HCT116 (cell line): Measurements from ENCODE around the gene TOP3B. TPM values are rescaled to one million over a fixed set of nuclear protein-coding genes. Genes with fewer than 3 reads are reported as not detected.

Source experiments
- ATAC-seq: fragments of 200-7000 bp; cut with Tn5 transposase; 2 replicates; pipeline ENCODE4 v1.9.1; 2020; ENCODE audit warnings: mild to moderate bottlenecking, moderate library complexity
- BruUV-seq: library from RNA; stranded (reverse); fragments of 400-500 nt; replicated peaks from 2 replicates; lab custom pipeline; 2021; lab: Mats Ljungman, UMichigan
- CTCF ChIA-PET: fragments of 300-600 bp; sonication (Branson Sonifier 250); formaldehyde crosslinking; loops from one replicate; lab custom pipeline; 2021; ENCODE audit warnings: antibody characterized with exemption; lab: Charles Lee
- POLR2A ChIA-PET: fragments of 300-600, 350-600 bp; sonication (Branson Sonifier 250); formaldehyde crosslinking; loops from one replicate; lab custom pipeline; 2021; ENCODE audit warnings: antibody characterized with exemption; lab: Charles Lee
- RAD21 ChIA-PET, 2 experiments: fragments of 300-600 bp; sonication (Branson Sonifier 250); formaldehyde crosslinking; loops; one replicate each; lab custom pipeline; 2023; ENCODE audit warnings: low total read pairs in 2 of 2; ENCODE audit not compliant: uncharacterized antibody in 2 of 2, unreplicated experiment in 2 of 2, low non-redundant PET in 1 of 2; lab: Charles Lee
- DNase-seq: peaks from one replicate; pipeline ENCODE4 v3.0.0-alpha.2; 2010; ENCODE audit warnings: low read depth, low spot score
- H2AFZ ChIP-seq: fragments of 200-600 bp; shearing (Covaris generic), sonication (generic); 2 replicates; pipeline ENCODE4 v1.6.1; 2017; ENCODE audit warnings: low read depth, mixed run types, mixed read lengths, antibody characterized with exemption, low read length; ENCODE audit not compliant: poor library complexity, severe bottlenecking
- H3K27ac ChIP-seq: 2 replicates; pipeline ENCODE4 v1.5.1; 2012; ENCODE audit warnings: low read depth, low read length
- H3K27me3 ChIP-seq: fragments of 200-600 bp; sonication (generic); 2 replicates; pipeline ENCODE4 v1.6.1; 2016; ENCODE audit warnings: mixed run types, low read length, mixed read lengths; ENCODE audit not compliant: insufficient read depth
- H3K36me3 ChIP-seq, 2 experiments: fragments of 200-500 bp in 1 of 2; fragments of 200-600 bp in 1 of 2; sonication (Bioruptor generic) in 1 of 2; sonication (generic) in 1 of 2; 2 replicates each; pipeline versions ENCODE4 v1.5.1 to v1.6.1; 2014 to 2016; ENCODE audit warnings: low read length in 2 of 2, inconsistent platforms in 1 of 2, mixed read lengths in 1 of 2, mixed run types in 1 of 2; ENCODE audit not compliant: insufficient read depth in 2 of 2, control insufficient read depth in 1 of 2
- H3K4me1 ChIP-seq, 2 experiments: fragments of 200-600 bp in 1 of 2; sonication (generic) in 1 of 2; 2 replicates each; pipeline versions ENCODE4 v1.5.1 to v1.6.1; 2012 to 2017; ENCODE audit warnings: low read length in 2 of 2, inconsistent platforms in 1 of 2, mild to moderate bottlenecking in 1 of 2, mixed read lengths in 1 of 2, mixed run types in 1 of 2, moderate library complexity in 1 of 2; ENCODE audit not compliant: insufficient read depth in 2 of 2, control insufficient read depth in 1 of 2
- H3K4me2 ChIP-seq: fragments of 200-600 bp; sonication (generic); 2 replicates; pipeline ENCODE4 v1.6.1; 2017; ENCODE audit warnings: mixed run types, low read length, mixed read lengths
- H3K4me3 ChIP-seq, 2 experiments: fragments of 200-600 bp in 1 of 2; sonication (generic) in 1 of 2; replicated peaks in 1 of 2; 2 replicates each; pipeline ENCODE4 v1.5.1; 2011 to 2016; ENCODE audit warnings: low read length in 2 of 2, control low read depth in 1 of 2, low read depth in 1 of 2, mild to moderate bottlenecking in 1 of 2, mixed read lengths in 1 of 2, mixed run types in 1 of 2
- H3K79me2 ChIP-seq: fragments of 200-600 bp; sonication (generic); 2 replicates; pipeline ENCODE4 v1.6.1; 2017; ENCODE audit warnings: mild to moderate bottlenecking, mixed run types, low read length, moderate library complexity, mixed read lengths; ENCODE audit not compliant: insufficient read depth
- H3K9ac ChIP-seq: fragments of 200-600 bp; sonication (generic); 2 replicates; pipeline ENCODE4 v1.6.1; 2016; ENCODE audit warnings: low read length, mixed read lengths
- H3K9me2 ChIP-seq: fragments of 200-600 bp; sonication (generic), shearing (Covaris generic); 2 replicates; pipeline ENCODE4 v1.6.1; 2017; ENCODE audit warnings: mixed run types, mild to moderate bottlenecking, moderate library complexity; ENCODE audit not compliant: insufficient read depth
- H3K9me3 ChIP-seq, 2 experiments: fragments of 200-500 bp in 1 of 2; fragments of 200-600 bp in 1 of 2; sonication (Bioruptor generic) in 1 of 2; sonication (generic) in 1 of 2; 2 replicates each; pipeline ENCODE4 v1.6.1; 2014 to 2017; ENCODE audit warnings: low read length in 2 of 2, mixed read lengths in 2 of 2, inconsistent platforms in 1 of 2, low read depth in 1 of 2, mild to moderate bottlenecking in 1 of 2, mixed run types in 1 of 2, moderate library complexity in 1 of 2; ENCODE audit not compliant: control insufficient read depth in 1 of 2, insufficient read depth in 1 of 2
- H4K20me1 ChIP-seq: fragments of 200-600 bp; sonication (generic), shearing (Covaris generic); 2 replicates; pipeline ENCODE4 v1.6.1; 2017; ENCODE audit warnings: mixed run types, mild to moderate bottlenecking, moderate library complexity; ENCODE audit not compliant: insufficient read depth
- EGR1 ChIP-seq: IDR thresholded peaks from 2 replicates; pipeline ENCODE4 v1.6.1; 2012; ENCODE audit warnings: low read depth
- EZH2 ChIP-seq: fragments of 200-600 bp; sonication (generic); IDR thresholded peaks from 2 replicates; pipeline ENCODE4 v1.6.1; 2017; ENCODE audit warnings: antibody characterized with exemption, mixed run types
- EZH2phosphoT487 ChIP-seq: fragments of 200-600 bp; IDR thresholded peaks from 2 replicates; pipeline ENCODE4 v1.6.1; 2018; ENCODE audit warnings: antibody characterized with exemption, borderline replicate concordance
- POLR2A ChIP-seq: IDR thresholded peaks from 2 replicates; pipeline ENCODE4 v1.7.0; 2011; ENCODE audit warnings: borderline replicate concordance; ENCODE audit not compliant: insufficient read depth, insufficient read length; ENCODE audit errors: extremely low read depth
- POLR2AphosphoS5 ChIP-seq: IDR thresholded peaks from 2 replicates; pipeline ENCODE4 v1.6.1; 2011; ENCODE audit warnings: mild to moderate bottlenecking, low read depth, low read length, moderate library complexity
- RAD21 ChIP-seq: IDR thresholded peaks from 2 replicates; pipeline ENCODE4 v1.6.1; 2012; ENCODE audit warnings: low read depth, mild to moderate bottlenecking
- SIN3A ChIP-seq: IDR thresholded peaks from 2 replicates; pipeline ENCODE4 v1.6.1; 2012; ENCODE audit warnings: low read depth
- TCF7L2 ChIP-seq: IDR thresholded peaks from 2 replicates; pipeline ENCODE4 v1.7.0; 2011; ENCODE audit warnings: borderline replicate concordance, inconsistent platforms; ENCODE audit not compliant: insufficient read depth, insufficient read length; ENCODE audit errors: extremely low read depth
- YY1 ChIP-seq: IDR thresholded peaks from 2 replicates; pipeline ENCODE4 v1.6.1; 2011; ENCODE audit warnings: low read length, low read depth, moderate library complexity, mild to moderate bottlenecking; ENCODE audit not compliant: insufficient replicate concordance; ENCODE audit errors: extremely low read depth
- ZFX ChIP-seq: fragments of 450-650 bp; IDR thresholded peaks from 2 replicates; pipeline ENCODE4 v1.6.1; 2017
- intact Hi-C: fragments of 100-400 bp; cut with micrococcal nuclease; formaldehyde crosslinking; loops from 2 replicates; pipeline ENCODE4 v1.10.0; 2022
- total RNA-seq: library from RNA; stranded (reverse); gene quantifications from one replicate; pipeline ENCODE4 v1.2.1, GENCODE V29; 2021; ENCODE audit not compliant: unreplicated experiment
- TF ChIP-seq, protein P1 (sequence below): IDR thresholded peaks from 2 replicates; pipeline ENCODE4 v1.6.1; 2012
- TF ChIP-seq, protein P2 (sequence below): IDR thresholded peaks from 2 replicates; pipeline ENCODE4 v1.6.1; 2012; ENCODE audit warnings: low read depth

The TOP3B gene
- total RNA-seq, 1 experiment from 2014 or later = 50.1 TPM

DNA sequence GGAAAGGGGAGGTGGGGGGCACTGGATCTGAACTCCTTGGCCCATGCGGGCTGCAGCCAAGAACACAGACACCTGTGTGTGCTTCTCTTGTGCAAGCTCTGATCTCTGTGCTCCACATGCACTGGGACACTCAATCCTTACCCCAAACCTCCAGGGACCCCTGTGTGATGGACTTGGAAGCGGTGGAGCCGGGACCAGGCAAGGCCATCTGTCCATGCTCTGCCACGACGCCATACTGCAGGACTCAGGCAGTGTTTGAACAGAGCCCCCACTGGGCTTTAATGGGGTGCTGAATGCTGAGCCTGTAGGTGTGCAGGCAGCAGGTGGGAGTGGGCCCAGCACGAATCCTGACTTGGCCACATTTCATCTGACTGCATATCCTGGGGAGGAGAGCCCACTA is 53.3 kb downstream of the TOP3B start:
- no peak for DNase-seq
- CTCF ChIA-PET = interaction anchor here (1.2 kb wide), 1 partner anchor 9 kb away, joined by 4 read pairs; no protein-coding TSS in a partner anchor
- Histone ChIP-seq H3K79me2 (no peaks in the 10 kb centered on the region), H3K27ac (no peak overlapping the region), H4K20me1 (no peaks in the 10 kb centered on the region), H3K4me2 (no peak overlapping the region), H3K9me2 (no peaks in the 10 kb centered on the region), H2AFZ (no peak overlapping the region), H3K9me3 (no peaks in the 10 kb centered on the region), H3K36me3 (peaks cover 13 to 17% of the 10 kb centered on the region in 2 experiments; a peak in 3 of 4 replicates)
- no TSS peak for BruUV-seq
- intact Hi-C loops = no loop called here
- RAD21 ChIA-PET = no interaction called here
- POLR2A ChIA-PET = no interaction called here
- TF ChIP-seq EZH2 (no peak), POLR2AphosphoS5 (no peak), SIN3A (no peak), ZFX (no peak), YY1 (no peak), POLR2A (no peak), RAD21 (no peak), TCF7L2 (no peak), EGR1 (no peak), EZH2phosphoT487 (no peak)
- TF ChIP-seq, protein P1, sequence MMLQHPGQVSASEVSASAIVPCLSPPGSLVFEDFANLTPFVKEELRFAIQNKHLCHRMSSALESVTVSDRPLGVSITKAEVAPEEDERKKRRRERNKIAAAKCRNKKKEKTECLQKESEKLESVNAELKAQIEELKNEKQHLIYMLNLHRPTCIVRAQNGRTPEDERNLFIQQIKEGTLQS = no peak
- TF ChIP-seq, protein P2, sequence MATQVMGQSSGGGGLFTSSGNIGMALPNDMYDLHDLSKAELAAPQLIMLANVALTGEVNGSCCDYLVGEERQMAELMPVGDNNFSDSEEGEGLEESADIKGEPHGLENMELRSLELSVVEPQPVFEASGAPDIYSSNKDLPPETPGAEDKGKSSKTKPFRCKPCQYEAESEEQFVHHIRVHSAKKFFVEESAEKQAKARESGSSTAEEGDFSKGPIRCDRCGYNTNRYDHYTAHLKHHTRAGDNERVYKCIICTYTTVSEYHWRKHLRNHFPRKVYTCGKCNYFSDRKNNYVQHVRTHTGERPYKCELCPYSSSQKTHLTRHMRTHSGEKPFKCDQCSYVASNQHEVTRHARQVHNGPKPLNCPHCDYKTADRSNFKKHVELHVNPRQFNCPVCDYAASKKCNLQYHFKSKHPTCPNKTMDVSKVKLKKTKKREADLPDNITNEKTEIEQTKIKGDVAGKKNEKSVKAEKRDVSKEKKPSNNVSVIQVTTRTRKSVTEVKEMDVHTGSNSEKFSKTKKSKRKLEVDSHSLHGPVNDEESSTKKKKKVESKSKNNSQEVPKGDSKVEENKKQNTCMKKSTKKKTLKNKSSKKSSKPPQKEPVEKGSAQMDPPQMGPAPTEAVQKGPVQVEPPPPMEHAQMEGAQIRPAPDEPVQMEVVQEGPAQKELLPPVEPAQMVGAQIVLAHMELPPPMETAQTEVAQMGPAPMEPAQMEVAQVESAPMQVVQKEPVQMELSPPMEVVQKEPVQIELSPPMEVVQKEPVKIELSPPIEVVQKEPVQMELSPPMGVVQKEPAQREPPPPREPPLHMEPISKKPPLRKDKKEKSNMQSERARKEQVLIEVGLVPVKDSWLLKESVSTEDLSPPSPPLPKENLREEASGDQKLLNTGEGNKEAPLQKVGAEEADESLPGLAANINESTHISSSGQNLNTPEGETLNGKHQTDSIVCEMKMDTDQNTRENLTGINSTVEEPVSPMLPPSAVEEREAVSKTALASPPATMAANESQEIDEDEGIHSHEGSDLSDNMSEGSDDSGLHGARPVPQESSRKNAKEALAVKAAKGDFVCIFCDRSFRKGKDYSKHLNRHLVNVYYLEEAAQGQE = no peak
- TF ChIP-seq, all 23 proteins: peak for 0
- H3K27me3 ChIP-seq = no peaks in the 10 kb centered on the region
- H3K4me3 ChIP-seq = no peak overlapping the region
- H3K4me1 ChIP-seq = no peaks in the 10 kb centered on the region
- no peak overlapping the region for H3K9ac ChIP-seq
- ATAC-seq = no peak
